ENCODE measurements around the gene XIST.

The XIST gene

GRCh38 chrX:73876911-73877310, 24.4 kb upstream of the XIST start:
- Histone ChIP-seq H3K4me3 (ENCODE audit: low read depth in 1 of 2, low read length in 2 of 2) (no peak overlapping the region), H3K79me2 (ENCODE audit: insufficient read depth, low read length) (no peaks in the 10 kb centered on the region), H3K27me3 (ENCODE audit: insufficient read depth, low read length, poor library complexity) (no peaks in the 10 kb centered on the region), H3K4me2 (ENCODE audit: insufficient read depth, low read length) (no peak overlapping the region), H4K20me1 (ENCODE audit: insufficient read depth, low read length) (no peaks in the 10 kb centered on the region), H3K4me1 (ENCODE audit: insufficient read depth, low read length) (no peaks in the 10 kb centered on the region), H3K9ac (ENCODE audit: low read depth, low read length) (no peak overlapping the region), H3K27ac (ENCODE audit: low read length) (no peak overlapping the region), H3K9me3 (ENCODE audit: insufficient read depth, low read length, severe bottlenecking) (peaks cover 4% of the 10 kb centered on the region), H2AFZ (ENCODE audit: low read depth, low read length) (no peak overlapping the region), H3K36me3 (ENCODE audit: insufficient read depth, low read length) (no peaks in the 10 kb centered on the region)
- TF ChIP-seq EZH2 (IDR thresholded peaks at IDR 0.05; ENCODE audit: borderline replicate concordance, low read depth, low read length, severe bottlenecking), result no peak
- TF ChIP-seq CTCF (IDR thresholded peaks at IDR 0.05; ENCODE audit: borderline replicate concordance, extremely low read depth, low read length, poor library complexity, severe bottlenecking), result no peak
- DNase-seq (no peak), ATAC-seq (ENCODE audit: insufficient read depth, low read depth) (no peak)

- TF ChIP-seq EZH2 (IDR thresholded peaks at IDR 0.05; ENCODE audit: borderline replicate concordance, low read depth, low read length, severe bottlenecking), result no peak
- no peak for TF ChIP-seq CTCF (IDR thresholded peaks at IDR 0.05; ENCODE audit: borderline replicate concordance, extremely low read depth, low read length, poor library complexity, severe bottlenecking)
- Histone ChIP-seq H3K9me3 (ENCODE audit: insufficient read depth, low read length, severe bottlenecking) (no peaks in the 10 kb centered on the region), H2AFZ (ENCODE audit: low read depth, low read length) (no peak overlapping the region), H4K20me1 (ENCODE audit: insufficient read depth, low read length) (no peaks in the 10 kb centered on the region), H3K27me3 (ENCODE audit: insufficient read depth, low read length, poor library complexity) (no peaks in the 10 kb centered on the region), H3K9ac (ENCODE audit: low read depth, low read length) (no peak overlapping the region), H3K4me1 (ENCODE audit: insufficient read depth, low read length) (no peaks in the 10 kb centered on the region), H3K36me3 (ENCODE audit: insufficient read depth, low read length) (no peaks in the 10 kb centered on the region), H3K4me2 (ENCODE audit: insufficient read depth, low read length) (no peak overlapping the region), H3K4me3 (ENCODE audit: low read depth in 1 of 2, low read length in 2 of 2) (no peak overlapping the region), H3K79me2 (ENCODE audit: insufficient read depth, low read length) (no peaks in the 10 kb centered on the region), H3K27ac (ENCODE audit: low read length) (no peak overlapping the region)
- ATAC-seq (ENCODE audit: insufficient read depth, low read depth) (no peak), DNase-seq (no peak)
Observed at GRCh38 chrX:73868916-73869315, 16.4 kb upstream of the XIST start.

GRCh38 chrX:73867144-73867543, 14.6 kb upstream of the XIST start:
- Histone ChIP-seq H3K4me3 (ENCODE audit: low read depth in 1 of 2, low read length in 2 of 2) (no peak overlapping the region), H3K9me3 (ENCODE audit: insufficient read depth, low read length, severe bottlenecking) (no peaks in the 10 kb centered on the region), H4K20me1 (ENCODE audit: insufficient read depth, low read length) (no peaks in the 10 kb centered on the region), H3K27ac (ENCODE audit: low read length) (no peak overlapping the region), H3K4me1 (ENCODE audit: insufficient read depth, low read length) (no peaks in the 10 kb centered on the region), H3K9ac (ENCODE audit: low read depth, low read length) (no peak overlapping the region), H3K79me2 (ENCODE audit: insufficient read depth, low read length) (no peaks in the 10 kb centered on the region), H3K4me2 (ENCODE audit: insufficient read depth, low read length) (no peak overlapping the region), H3K36me3 (ENCODE audit: insufficient read depth, low read length) (no peaks in the 10 kb centered on the region), H2AFZ (ENCODE audit: low read depth, low read length) (no peak overlapping the region), H3K27me3 (ENCODE audit: insufficient read depth, low read length, poor library complexity) (no peaks in the 10 kb centered on the region)
- DNase-seq, result no peak
- no peak for TF ChIP-seq EZH2 (IDR thresholded peaks at IDR 0.05; ENCODE audit: borderline replicate concordance, low read depth, low read length, severe bottlenecking)
- TF ChIP-seq CTCF (IDR thresholded peaks at IDR 0.05; ENCODE audit: borderline replicate concordance, extremely low read depth, low read length, poor library complexity, severe bottlenecking), result no peak
- ATAC-seq (ENCODE audit: insufficient read depth, low read depth), result no peak

GRCh38 chrX:73863852-73864251, 11.3 kb upstream of the XIST start:
- Histone ChIP-seq H3K27me3 (ENCODE audit: insufficient read depth, low read length, poor library complexity) (no peaks in the 10 kb centered on the region), H3K4me1 (ENCODE audit: insufficient read depth, low read length) (no peaks in the 10 kb centered on the region), H3K36me3 (ENCODE audit: insufficient read depth, low read length) (no peaks in the 10 kb centered on the region), H4K20me1 (ENCODE audit: insufficient read depth, low read length) (no peaks in the 10 kb centered on the region), H3K4me3 (ENCODE audit: low read depth in 1 of 2, low read length in 2 of 2) (no peak overlapping the region), H3K9ac (ENCODE audit: low read depth, low read length) (no peak overlapping the region), H3K9me3 (ENCODE audit: insufficient read depth, low read length, severe bottlenecking) (no peaks in the 10 kb centered on the region), H3K79me2 (ENCODE audit: insufficient read depth, low read length) (no peaks in the 10 kb centered on the region), H3K4me2 (ENCODE audit: insufficient read depth, low read length) (no peak overlapping the region), H2AFZ (ENCODE audit: low read depth, low read length) (no peak overlapping the region), H3K27ac (ENCODE audit: low read length) (no peak overlapping the region)
- DNase-seq, result no peak
- TF ChIP-seq CTCF (IDR thresholded peaks at IDR 0.05; ENCODE audit: borderline replicate concordance, extremely low read depth, low read length, poor library complexity, severe bottlenecking) (no peak), EZH2 (IDR thresholded peaks at IDR 0.05; ENCODE audit: borderline replicate concordance, low read depth, low read length, severe bottlenecking) (no peak)
- ATAC-seq (ENCODE audit: insufficient read depth, low read depth), result no peak
